Dendritic cell treated with granulocyte-macrophage colony-stimulating factor and Interleukin-4, amounts not matched to agents 40 ng/mL and 50 ng/mL, for 4 days (primary cell): Measurements from ENCODE around the gene PPL.
"Not testable (repeated sequence)": the region's sequence is repeated elsewhere in the genome, so short reads cannot be mapped to it uniquely, and the experiment has no call there.

Source experiments
- H3K27ac Mint-ChIP-seq: one replicate; pipeline ENCODE4 v1.8.0; 2022; ENCODE audit warnings: mild to moderate bottlenecking, mixed read lengths
- H3K27me3 Mint-ChIP-seq: one replicate; pipeline ENCODE4 v1.8.0; 2022; ENCODE audit warnings: mild to moderate bottlenecking, mixed read lengths
- H3K36me3 Mint-ChIP-seq: one replicate; pipeline ENCODE4 v1.8.0; 2022; ENCODE audit warnings: low read depth, mixed read lengths
- H3K4me1 Mint-ChIP-seq: one replicate; pipeline ENCODE4 v1.8.0; 2022; ENCODE audit warnings: low read depth, mixed read lengths
- H3K4me3 Mint-ChIP-seq: one replicate; pipeline ENCODE4 v1.8.0; 2022; ENCODE audit warnings: mild to moderate bottlenecking, moderate library complexity, mixed read lengths
- H3K9me3 Mint-ChIP-seq: one replicate; pipeline ENCODE4 v1.8.0; 2022; ENCODE audit warnings: mixed read lengths
- intact Hi-C: fragments of 100-400 bp; cut with micrococcal nuclease; formaldehyde crosslinking; loops from one replicate; pipeline ENCODE4 v1.15.0; 2022

Gene PPL

DNA sequence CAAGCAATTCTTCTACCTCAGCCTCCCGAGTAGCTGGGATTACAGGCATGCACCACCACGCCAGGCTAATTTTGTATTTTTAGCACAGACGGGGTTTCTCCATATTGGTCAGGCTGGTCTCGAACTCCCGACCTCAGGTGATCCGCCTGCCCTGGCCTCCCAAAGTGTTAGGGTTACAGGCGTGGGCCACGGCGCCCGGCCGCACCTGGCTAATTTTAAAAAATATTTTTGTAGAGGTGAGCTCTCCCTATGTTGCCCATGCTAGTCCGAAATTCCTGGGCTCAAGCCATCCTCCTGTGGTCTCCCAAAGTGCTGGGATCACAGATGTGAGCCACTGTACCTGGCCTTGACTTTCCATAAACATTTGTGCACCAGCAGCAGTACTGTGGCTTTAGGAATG, 31.3 kb upstream of the PPL start:
- H3K27ac Mint-ChIP-seq, H3K9me3 Mint-ChIP-seq, H3K4me1 Mint-ChIP-seq, H3K4me3 Mint-ChIP-seq, H3K36me3 Mint-ChIP-seq, intact Hi-C loops: not testable (repeated sequence)
- peaks cover 30% of the 10 kb centered on the region for H3K27me3 Mint-ChIP-seq

DNA sequence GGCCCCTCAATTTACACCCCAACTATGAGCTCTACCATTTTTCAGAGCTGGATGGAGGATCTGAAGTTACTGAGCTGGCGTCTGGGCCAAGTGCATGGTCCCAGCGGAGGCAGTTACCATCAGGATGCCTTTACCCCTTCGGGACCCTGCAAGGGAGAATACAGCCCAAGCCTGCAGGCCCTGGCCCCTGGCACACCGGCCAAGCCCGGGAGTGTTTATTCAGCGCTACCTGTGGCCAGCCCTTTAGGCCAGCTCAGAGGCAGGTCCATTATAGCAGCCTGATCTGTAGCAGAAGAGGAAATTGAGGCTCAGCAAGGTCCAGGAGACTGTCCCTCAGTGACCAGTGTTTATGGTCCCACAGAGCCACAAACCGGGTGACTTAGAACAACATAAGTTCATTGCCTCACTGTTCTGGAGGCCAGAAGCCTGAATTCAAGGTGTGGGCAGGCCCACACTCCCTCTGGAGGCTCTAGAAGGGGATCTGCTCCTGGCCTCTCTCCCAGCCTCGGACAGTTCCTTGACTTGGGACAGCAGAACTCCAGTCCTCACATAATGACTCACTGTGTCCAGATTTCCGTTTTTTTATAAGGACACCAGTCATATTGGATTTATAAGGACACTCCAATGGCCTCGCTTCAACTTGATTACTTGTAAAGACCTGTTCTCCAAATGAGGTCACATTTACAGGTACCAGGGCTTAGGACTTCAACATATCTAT, 29.9 kb upstream of the PPL start:
- H3K4me3 Mint-ChIP-seq = no peak overlapping the region
- H3K36me3 Mint-ChIP-seq = no peaks in the 10 kb centered on the region
- intact Hi-C loops = no loop called here
- H3K4me1 Mint-ChIP-seq = no peaks in the 10 kb centered on the region
- peaks cover 24% of the 10 kb centered on the region for H3K27me3 Mint-ChIP-seq
- H3K27ac Mint-ChIP-seq = no peak overlapping the region
- H3K9me3 Mint-ChIP-seq = no peaks in the 10 kb centered on the region

DNA sequence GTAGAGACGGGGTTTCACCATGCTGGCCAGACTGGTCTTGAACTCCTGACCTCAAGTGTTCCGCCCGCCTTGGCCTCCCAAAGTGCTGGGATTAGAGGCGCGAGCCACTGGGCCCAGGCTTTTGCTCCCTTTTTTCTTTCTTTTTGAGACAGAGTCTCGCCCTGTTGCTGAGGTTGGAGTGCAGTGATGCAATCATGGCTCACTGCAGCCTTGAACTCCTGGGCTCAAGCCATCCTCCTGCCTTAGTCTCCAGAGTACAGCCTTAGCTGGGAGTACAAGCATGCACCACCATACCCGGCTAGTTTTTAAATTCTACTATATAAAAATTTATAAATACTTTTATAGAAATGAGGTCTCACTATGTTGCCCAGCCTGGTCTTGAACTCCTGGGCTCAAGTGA, 26.6 kb upstream of the PPL start:
- H3K4me3 Mint-ChIP-seq, H3K4me1 Mint-ChIP-seq, H3K27ac Mint-ChIP-seq, H3K36me3 Mint-ChIP-seq, H3K9me3 Mint-ChIP-seq, intact Hi-C loops: not testable (repeated sequence)
- peaks cover 31% of the 10 kb centered on the region for H3K27me3 Mint-ChIP-seq

DNA sequence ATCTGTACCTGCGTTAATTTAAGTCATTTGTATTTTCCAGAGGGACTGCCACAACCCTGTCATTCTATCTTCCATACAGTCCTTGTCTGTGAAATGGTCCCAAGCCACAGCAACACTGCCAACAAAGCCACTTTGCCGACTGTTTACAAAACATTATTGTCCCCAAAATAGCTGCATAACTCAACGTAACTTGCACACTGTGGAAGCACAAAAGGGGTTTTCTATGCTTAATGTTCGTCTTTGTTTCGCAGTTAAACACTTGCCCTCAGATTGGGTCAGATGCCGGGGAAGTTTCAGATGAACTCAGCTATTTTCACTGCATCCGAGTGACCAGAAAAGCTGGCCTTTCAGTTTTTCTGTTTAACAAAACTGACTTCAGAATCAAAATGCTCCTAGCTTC, 25.8 kb upstream of the PPL start:
- H3K4me3 Mint-ChIP-seq = no peak overlapping the region
- intact Hi-C loops = no loop called here
- peaks cover 13% of the 10 kb centered on the region for H3K4me1 Mint-ChIP-seq
- peaks cover 36% of the 10 kb centered on the region for H3K27me3 Mint-ChIP-seq
- no peaks in the 10 kb centered on the region for H3K9me3 Mint-ChIP-seq
- H3K27ac Mint-ChIP-seq = no peak overlapping the region
- H3K36me3 Mint-ChIP-seq = no peaks in the 10 kb centered on the region

DNA sequence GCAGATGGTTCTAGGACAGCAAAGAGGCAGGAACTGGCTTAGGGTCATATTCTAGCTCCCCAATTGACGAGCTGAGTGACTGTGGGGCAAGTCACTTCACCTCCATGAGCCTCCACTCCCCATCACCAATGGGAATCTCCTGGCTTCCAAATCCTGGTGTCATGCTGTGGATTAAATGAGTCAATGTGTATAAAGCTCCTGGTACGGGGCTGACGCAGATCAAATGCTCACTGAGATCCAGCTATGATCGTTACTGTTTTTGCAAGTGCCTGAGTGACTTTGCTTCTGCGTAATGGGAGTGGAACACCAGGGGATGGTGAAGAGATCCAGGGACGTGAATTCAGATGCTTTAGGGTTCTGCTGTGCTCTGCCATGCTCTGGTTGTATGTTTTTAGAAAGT, 23.6 kb upstream of the PPL start:
- H3K4me3 Mint-ChIP-seq = no peak overlapping the region
- H3K36me3 Mint-ChIP-seq = no peaks in the 10 kb centered on the region
- peaks cover 53% of the 10 kb centered on the region for H3K27me3 Mint-ChIP-seq
- H3K27ac Mint-ChIP-seq = no peak overlapping the region
- intact Hi-C loops = no loop called here
- no peaks in the 10 kb centered on the region for H3K9me3 Mint-ChIP-seq
- H3K4me1 Mint-ChIP-seq = peaks cover 27% of the 10 kb centered on the region

DNA sequence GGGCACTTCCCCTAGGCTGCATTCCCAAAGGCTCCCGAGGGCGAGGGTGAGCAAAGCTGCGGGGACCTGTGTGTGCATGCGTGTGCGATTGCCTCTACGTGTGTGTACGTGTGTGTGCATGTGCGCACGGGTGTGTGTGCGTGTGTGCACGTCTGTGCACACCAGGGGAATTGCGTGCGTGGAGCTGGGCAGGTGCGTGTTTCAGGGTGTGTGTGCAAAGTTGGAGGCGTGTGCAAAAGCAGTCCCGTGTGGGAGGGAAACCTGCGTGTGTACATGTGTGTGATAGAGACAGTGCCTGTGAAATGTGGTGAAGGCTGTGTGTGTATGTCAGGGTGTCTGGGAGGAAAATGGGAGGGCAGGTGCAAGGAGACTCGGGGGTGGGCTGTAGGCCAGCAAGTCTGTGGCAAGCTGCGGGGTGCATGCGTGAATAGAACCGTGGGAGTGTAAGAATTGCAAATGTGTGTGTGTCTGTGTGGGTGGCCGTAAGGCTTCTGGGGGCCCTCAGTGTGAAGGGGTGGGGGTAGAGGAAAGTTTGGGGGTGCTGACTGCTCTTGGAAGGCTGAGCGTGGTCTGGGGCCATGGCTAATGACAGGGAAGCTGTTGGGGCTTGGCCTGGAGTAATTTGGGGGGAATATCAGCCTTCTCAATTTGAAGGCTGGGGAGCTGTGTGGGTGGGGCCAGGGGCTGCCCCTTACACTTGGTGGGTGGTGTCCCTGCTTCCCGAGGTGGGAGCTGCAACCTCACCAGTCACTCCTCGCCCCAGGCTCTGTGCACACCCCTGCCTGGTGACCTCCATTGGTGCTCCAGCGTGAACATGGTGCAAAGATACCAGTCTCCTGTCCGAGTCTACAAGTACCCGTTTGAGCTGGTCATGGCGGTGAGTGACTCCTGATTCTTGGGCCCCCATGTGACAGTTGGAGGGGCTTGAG, 21.8 kb upstream of the PPL start:
- Mint-ChIP-seq H3K27ac (no peak overlapping the region), H3K4me3 (peak overlapping the region; percentile 87), H3K36me3 (no peaks in the 10 kb centered on the region), H3K4me1 (peaks cover 27% of the 10 kb centered on the region), H3K27me3 (peaks cover 64% of the 10 kb centered on the region), H3K9me3 (no peaks in the 10 kb centered on the region)
- intact Hi-C loops = loop anchor here (2.0 to 5.0 kb wide), 3 partner anchors 18 to 191 kb away; partner anchors contain the start of genes EEF2KMT and ZNF500

DNA sequence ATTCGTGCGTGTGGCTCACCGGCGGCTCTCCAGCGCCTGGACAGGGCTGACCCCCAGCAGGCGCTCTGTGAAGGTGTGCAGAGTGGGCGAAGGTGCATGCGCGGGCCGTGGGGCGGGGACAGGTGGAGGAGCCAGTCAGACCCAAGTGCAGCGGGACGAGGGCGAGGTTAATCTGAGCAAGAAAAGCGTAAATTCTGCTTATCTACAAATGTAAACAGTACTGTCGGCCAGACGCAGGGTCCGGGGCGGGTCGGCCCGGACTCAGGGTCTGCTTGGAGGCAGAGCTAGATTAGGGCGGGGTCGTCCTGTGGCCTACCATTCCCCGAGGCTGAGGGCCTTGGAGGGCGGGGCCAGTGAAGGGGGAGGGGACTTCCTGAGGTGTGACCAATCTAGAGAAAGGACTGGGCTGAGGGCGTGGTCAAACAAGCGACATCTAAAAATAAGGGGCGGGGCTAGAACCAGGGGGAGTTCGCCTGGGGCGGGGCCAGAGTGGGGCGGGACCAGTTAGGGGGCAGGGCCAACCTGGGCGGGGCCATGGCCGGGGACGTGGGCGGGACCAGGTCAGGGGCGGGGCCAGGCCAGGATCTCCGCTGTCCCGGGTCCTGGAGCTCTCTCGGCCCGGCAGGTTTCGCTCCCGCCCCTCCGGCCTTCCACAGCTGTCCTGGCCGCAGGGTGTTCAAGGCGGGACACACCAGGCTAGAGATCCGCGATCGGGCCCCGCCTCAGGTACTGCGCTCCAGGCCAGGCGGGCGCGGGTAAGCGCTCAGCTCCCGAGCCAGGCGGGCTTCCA, 21.0 kb upstream of the PPL start, which contains the start of gene SEC14L5:
SEC14L5 (plus strand) TSS at position 611 of the 790 bp plus-strand sequence. CDS start 994 bp downstream, outside the sequence.
- H3K9me3 Mint-ChIP-seq = no peaks in the 10 kb centered on the region
- H3K27ac Mint-ChIP-seq = peak within 1 kb of the TSS; percentile 77
- H3K4me3 Mint-ChIP-seq = peak within 1 kb of the TSS; percentile 87
- H3K4me1 Mint-ChIP-seq = peaks cover 27% of the 10 kb centered on the region
- H3K36me3 Mint-ChIP-seq = no peaks in the 10 kb centered on the region
- peaks cover 64% of the 10 kb centered on the region for H3K27me3 Mint-ChIP-seq
- intact Hi-C loops = loop anchor here (2.0 to 5.0 kb wide), 4 partner anchors 19 to 191 kb away; partner anchors contain the start of genes EEF2KMT, GLYR1, UBN1 and ZNF500

DNA sequence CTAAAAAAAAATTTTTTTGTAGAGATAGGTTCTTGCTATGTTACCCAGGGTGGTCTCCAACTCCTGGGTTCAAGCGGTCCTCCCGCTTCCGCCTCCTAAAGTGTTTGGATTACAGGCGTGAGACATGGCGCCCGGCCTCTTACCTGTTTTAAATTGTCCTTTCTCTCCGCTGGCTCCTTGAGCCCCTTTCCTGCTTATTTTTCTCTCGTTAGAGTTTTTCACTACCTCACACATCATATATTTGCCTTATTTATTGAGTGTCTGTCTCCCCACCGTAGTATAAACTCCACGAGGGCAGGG, 20.4 kb upstream of the PPL start:
- intact Hi-C loops = loop anchor here (2.0 to 5.0 kb wide), 3 partner anchors 111 to 190 kb away; partner anchors contain the start of genes EEF2KMT, GLYR1, UBN1 and ZNF500
- Mint-ChIP-seq H3K27me3 (peaks cover 65% of the 10 kb centered on the region), H3K4me1 (peaks cover 27% of the 10 kb centered on the region), H3K4me3 (peak overlapping the region; percentile 87), H3K27ac (peak overlapping the region; percentile 77), H3K9me3 (no peaks in the 10 kb centered on the region), H3K36me3 (no peaks in the 10 kb centered on the region)

DNA sequence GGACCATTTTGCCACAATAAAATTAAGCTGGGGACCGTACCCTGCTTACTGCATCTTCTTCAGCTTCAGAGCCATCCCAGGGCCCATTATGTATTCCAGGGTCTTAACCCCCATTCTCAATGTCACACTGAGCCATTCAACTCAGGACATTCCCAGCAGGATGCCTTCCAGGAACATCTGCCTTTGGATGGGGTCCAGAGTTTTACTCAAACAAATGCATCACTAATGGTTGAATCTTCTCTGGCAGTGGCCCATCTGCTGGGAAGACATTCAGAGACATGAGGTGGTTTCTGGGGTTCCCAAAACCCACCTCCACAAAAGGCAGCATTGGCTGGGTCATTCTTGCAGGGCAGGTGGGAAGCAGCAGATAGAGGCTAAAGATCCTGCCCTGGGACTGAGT, 17.8 kb upstream of the PPL start:
- no peaks in the 10 kb centered on the region for H3K9me3 Mint-ChIP-seq
- no peak overlapping the region for H3K4me3 Mint-ChIP-seq
- peaks cover 59% of the 10 kb centered on the region for H3K27me3 Mint-ChIP-seq
- peaks cover 27% of the 10 kb centered on the region for H3K4me1 Mint-ChIP-seq
- no peak overlapping the region for H3K27ac Mint-ChIP-seq
- no peaks in the 10 kb centered on the region for H3K36me3 Mint-ChIP-seq
- intact Hi-C loops = loop anchor here (5.0 kb wide), 2 partner anchors 143 to 187 kb away; partner anchors contain the start of genes EEF2KMT and ZNF500

DNA sequence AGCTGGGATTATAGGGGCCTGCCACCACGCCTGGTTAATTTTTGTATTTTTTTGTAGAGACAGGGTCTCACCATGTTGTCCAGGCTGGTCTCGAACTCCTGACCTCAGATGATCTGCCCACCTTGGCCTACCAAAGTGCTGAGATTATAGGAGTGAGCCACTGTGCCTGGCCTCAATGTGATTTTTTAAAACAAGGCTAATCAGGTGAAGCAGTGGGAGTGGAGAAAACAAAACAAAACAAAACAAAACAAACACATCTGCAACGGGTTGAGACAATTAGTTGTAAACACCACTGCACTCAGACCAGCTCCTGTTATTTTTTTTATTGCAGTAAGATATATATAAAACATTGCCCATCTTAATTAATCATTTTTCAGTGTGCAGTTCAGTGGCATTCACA, 14.6 kb upstream of the PPL start:
- H3K36me3 Mint-ChIP-seq, H3K9me3 Mint-ChIP-seq, H3K27ac Mint-ChIP-seq, H3K4me3 Mint-ChIP-seq, intact Hi-C loops: not testable (repeated sequence)
- Mint-ChIP-seq H3K4me1 (peaks cover 24% of the 10 kb centered on the region), H3K27me3 (peaks cover 38% of the 10 kb centered on the region)

DNA sequence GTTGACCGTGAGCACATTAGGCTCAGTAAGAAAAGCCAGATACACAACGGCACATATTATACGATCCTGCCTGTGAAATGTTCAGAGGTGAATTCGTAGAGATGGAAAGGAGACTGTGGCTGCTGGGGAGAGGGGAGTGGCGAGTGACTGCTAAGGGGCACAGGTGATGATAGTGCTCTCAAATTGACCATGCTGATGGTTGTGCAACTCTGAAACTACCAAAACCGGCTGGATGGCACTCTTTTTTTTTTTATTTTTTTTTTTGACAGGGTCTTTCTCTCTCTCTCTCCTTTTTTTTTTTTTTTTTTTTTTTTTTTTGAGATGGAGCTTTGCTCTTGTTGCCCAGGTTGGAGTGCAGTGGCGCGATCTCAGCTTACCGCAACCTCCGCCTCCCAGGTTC, 13.0 kb upstream of the PPL start:
- intact Hi-C loops = no loop called here
- Mint-ChIP-seq H3K4me1 (peaks cover 25% of the 10 kb centered on the region), H3K36me3 (no peaks in the 10 kb centered on the region), H3K27ac (no peak overlapping the region), H3K9me3 (no peaks in the 10 kb centered on the region), H3K4me3 (no peak overlapping the region), H3K27me3 (peaks cover 31% of the 10 kb centered on the region)

DNA sequence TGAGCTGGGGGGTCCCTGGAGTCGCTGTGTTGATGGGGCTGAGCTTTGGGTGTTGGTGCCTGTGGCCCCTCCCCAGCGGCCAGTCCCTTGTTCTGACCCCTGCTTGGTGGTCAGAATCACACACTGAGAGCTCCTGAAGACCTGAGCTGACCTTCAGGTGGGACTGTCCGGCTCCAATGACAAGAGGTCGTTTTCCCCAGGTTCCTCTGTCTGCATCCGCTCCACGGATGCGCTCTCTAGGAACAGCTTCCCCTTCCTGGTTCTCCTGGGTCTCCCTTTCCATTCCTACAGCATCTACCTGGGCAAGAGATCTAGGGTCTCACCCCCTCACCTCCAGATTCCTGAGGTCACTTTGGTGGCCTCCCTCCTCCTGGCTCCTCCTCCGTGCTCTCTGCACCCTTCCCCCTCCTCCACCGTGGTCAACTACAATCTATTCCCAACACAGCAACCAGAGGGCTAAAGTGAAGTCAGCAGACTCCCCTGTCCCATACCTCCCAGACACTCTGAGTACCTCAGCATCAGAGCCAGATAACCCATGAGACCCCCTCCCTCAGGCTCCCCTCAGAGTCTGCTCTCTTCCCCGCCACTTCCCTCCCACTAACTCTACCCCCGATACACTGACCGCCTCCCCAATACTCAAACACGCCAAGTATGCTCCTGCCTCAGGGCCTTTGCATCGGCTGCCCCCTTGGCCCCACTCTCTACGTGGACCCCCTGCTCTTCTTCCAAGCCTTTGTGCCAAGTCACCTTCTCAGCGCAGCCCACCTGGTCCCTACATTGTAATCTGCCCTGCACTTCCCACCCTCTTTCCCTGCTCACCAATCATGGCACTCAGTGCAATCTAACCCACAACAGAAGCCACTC, 12.2 kb upstream of the PPL start:
- Mint-ChIP-seq H3K4me3 (no peak overlapping the region), H3K27ac (no peak overlapping the region), H3K36me3 (no peaks in the 10 kb centered on the region), H3K4me1 (peaks cover 30% of the 10 kb centered on the region), H3K27me3 (peaks cover 32% of the 10 kb centered on the region), H3K9me3 (no peaks in the 10 kb centered on the region)
- intact Hi-C loops = no loop called here
